Body of pancreas (tissue), 4 donors: ENCODE data around the gene CAPN10.

Experiments
- CTCF ChIP-seq, 7 experiments: fragments of 450-650 bp in 4 of 7; fragments of 200-600 bp in 3 of 7; sonication (generic) in 3 of 7; IDR thresholded peaks; one replicate each; pipeline ENCODE4 v1.5.1; 2016 to 2019; ENCODE audit warnings: antibody characterized with exemption in 7 of 7
- POLR2A ChIP-seq, 3 donors: fragments of 450-650 bp; IDR thresholded peaks; one replicate each; pipeline ENCODE4 v1.6.1; 2016; ENCODE audit warnings: antibody characterized with exemption in 3 of 3, mild to moderate bottlenecking in 2 of 3

- TF ChIP-seq CTCF (IDR thresholded peaks at IDR 0.05) (peak; percentile 43 to 78 (median 59)), POLR2A (IDR thresholded peaks at IDR 0.05) (no peak)
These were observed 54.4 kb downstream of the CAPN10 start for GRCh38 chr2:240640939-240641338.
